IMR-90 (cell line): Measurements from ENCODE around the gene BRAF.

Experiments
- CTCF ChIP-seq: conservative IDR thresholded peaks from 2 replicates; pipeline ENCODE4 v1.5.1; 2012; ENCODE audit warnings: mild to moderate bottlenecking, low read depth, low read length, improper control_type of control experiment
- MAFK ChIP-seq: IDR thresholded peaks from 2 replicates; pipeline ENCODE4 v1.6.1; 2012; ENCODE audit warnings: low read depth, low read length, improper control_type of control experiment
- POLR2A ChIP-seq: IDR thresholded peaks from 2 replicates; pipeline ENCODE4 v1.6.1; 2012; ENCODE audit warnings: mild to moderate bottlenecking, low read depth, low read length
- RAD21 ChIP-seq: IDR thresholded peaks from 2 replicates; pipeline ENCODE4 v1.6.1; 2012; ENCODE audit warnings: low read length, improper control_type of control experiment

GRCh38 chr7:140908361-140908760, 16.4 kb downstream of the BRAF start:
- TF ChIP-seq MAFK: no peak
- TF ChIP-seq CTCF: no peak
- TF ChIP-seq POLR2A: no peak
- no peak for TF ChIP-seq RAD21
